WTC11 (cell line): ENCODE results near the gene CAMK2A. TPM values are rescaled to one million over a fixed set of nuclear protein-coding genes. Genes with fewer than 3 reads are reported as not detected.
"Not testable (repeated sequence)": the region's sequence is repeated elsewhere in the genome, so short reads cannot be mapped to it uniquely, and the experiment has no call there.

Experiments used
- ATAC-seq: fragments of 200-7000 bp; cut with Tn5 transposase; 2 replicates; pipeline ENCODE4 v1.10.0; 2021; ENCODE audit warnings: mild to moderate bottlenecking, moderate library complexity
- CTCF ChIA-PET: fragments of 300-600 bp; sonication (Branson Sonifier 250); formaldehyde crosslinking; loops from one replicate; lab custom pipeline; 2021; ENCODE audit warnings: antibody characterized with exemption; lab: Charles Lee
- POLR2A ChIA-PET: fragments of 350-600 bp; sonication (Branson Sonifier 250); formaldehyde crosslinking; loops from one replicate; lab custom pipeline; 2021; ENCODE audit warnings: antibody characterized with exemption; lab: Charles Lee
- DNase-seq: peaks from one replicate; pipeline ENCODE4 v3.0.0; 2021; ENCODE audit warnings: low spot score
- H3K27ac Mint-ChIP-seq: 2 replicates; pipeline ENCODE4 v1.8.0; 2021; ENCODE audit warnings: mixed read lengths
- H3K27me3 Mint-ChIP-seq: 2 replicates; pipeline ENCODE4 v1.8.0; 2021; ENCODE audit warnings: low read depth, mild to moderate bottlenecking, moderate library complexity, mixed read lengths
- H3K36me3 Mint-ChIP-seq: 2 replicates; pipeline ENCODE4 v1.8.0; 2021; ENCODE audit warnings: mixed read lengths
- H3K4me1 Mint-ChIP-seq: 2 replicates; pipeline ENCODE4 v1.8.0; 2022; ENCODE audit warnings: mixed read lengths
- H3K4me3 Mint-ChIP-seq: 2 replicates; pipeline ENCODE4 v1.8.0; 2021; ENCODE audit warnings: mild to moderate bottlenecking, moderate library complexity, mixed read lengths
- H3K9me3 Mint-ChIP-seq: 2 replicates; pipeline ENCODE4 v1.8.0; 2021; ENCODE audit warnings: mixed read lengths
- ARID4B ChIP-seq: sonication (generic); formaldehyde crosslinking; IDR thresholded peaks from 2 replicates; pipeline ENCODE4 v1.8.0; 2023; ENCODE audit warnings: missing genetic modification reagents, mild to moderate bottlenecking, borderline replicate concordance
- ATF1 ChIP-seq: sonication (generic); formaldehyde crosslinking; IDR thresholded peaks from 2 replicates; pipeline ENCODE4 v1.8.1; 2023; ENCODE audit warnings: mild to moderate bottlenecking, moderate library complexity, missing genetic modification reagents
- FOXJ3 ChIP-seq: sonication (generic); formaldehyde crosslinking; IDR thresholded peaks from 2 replicates; pipeline ENCODE4 v1.9.0; 2021; ENCODE audit warnings: missing genetic modification reagents, mild to moderate bottlenecking, borderline replicate concordance
- FOXK1 ChIP-seq: sonication (generic); formaldehyde crosslinking; IDR thresholded peaks from 2 replicates; pipeline ENCODE4 v1.8.0; 2022; ENCODE audit warnings: mild to moderate bottlenecking, moderate library complexity, missing genetic modification reagents
- GABPB1 ChIP-seq: sonication (generic); formaldehyde crosslinking; IDR thresholded peaks from 2 replicates; pipeline ENCODE4 v1.8.1; 2023; ENCODE audit warnings: mild to moderate bottlenecking, missing genetic modification reagents
- MXD4 ChIP-seq: fragments of 250-450 bp; sonication (Bioruptor Pico); IDR thresholded peaks from 2 replicates; pipeline ENCODE4 v1.8.0; 2021; ENCODE audit warnings: mild to moderate bottlenecking, moderate library complexity, borderline replicate concordance
- MYBL2 ChIP-seq: sonication (generic); formaldehyde crosslinking; IDR thresholded peaks from 2 replicates; pipeline ENCODE4 v1.8.1; 2023; ENCODE audit warnings: mild to moderate bottlenecking, moderate library complexity, missing genetic modification reagents
- NFATC4 ChIP-seq: fragments of 250-450 bp; sonication (Bioruptor Pico); IDR thresholded peaks from 2 replicates; pipeline ENCODE4 v1.9.0; 2021; ENCODE audit warnings: mild to moderate bottlenecking
- NFE2L1 ChIP-seq: sonication (generic); formaldehyde crosslinking; IDR thresholded peaks from 2 replicates; pipeline ENCODE4 v1.8.1; 2023; ENCODE audit warnings: missing genetic modification reagents
- ZNF121 ChIP-seq: sonication (generic); formaldehyde crosslinking; IDR thresholded peaks from 2 replicates; pipeline ENCODE4 v1.8.0; 2023; ENCODE audit warnings: missing genetic modification reagents
- ZNF317 ChIP-seq: sonication (generic); formaldehyde crosslinking; IDR thresholded peaks from 2 replicates; pipeline ENCODE4 v1.8.1; 2023; ENCODE audit warnings: low read depth, mild to moderate bottlenecking, moderate library complexity, missing genetic modification reagents, borderline replicate concordance
- total RNA-seq: library from RNA; stranded (reverse); gene quantifications from 3 replicates; pipeline ENCODE4 v1.2.3, GENCODE V29; 2021
- TF ChIP-seq, protein P1 (sequence below): sonication (generic); formaldehyde crosslinking; IDR thresholded peaks from 2 replicates; pipeline ENCODE4 v1.8.1; 2023; ENCODE audit warnings: mild to moderate bottlenecking, missing genetic modification reagents, moderate library complexity
- TF ChIP-seq, protein P2 (sequence below): fragments of 250-450 bp; sonication (Bioruptor Pico); IDR thresholded peaks from 2 replicates; pipeline ENCODE4 v1.8.0; 2021; ENCODE audit warnings: mild to moderate bottlenecking
- TF ChIP-seq, protein P3 (sequence below): sonication (generic); formaldehyde crosslinking; IDR thresholded peaks from 2 replicates; pipeline ENCODE4 v1.8.0; 2023; ENCODE audit warnings: mild to moderate bottlenecking, missing genetic modification reagents
- TF ChIP-seq, protein P4 (sequence below): sonication (generic); formaldehyde crosslinking; IDR thresholded peaks from 2 replicates; pipeline ENCODE4 v1.8.1; 2022; ENCODE audit warnings: low read depth, missing genetic modification reagents, borderline replicate concordance

CAMK2A gene
- total RNA-seq, 1 experiment from 2014 or later, result 0.13 TPM

DNA sequence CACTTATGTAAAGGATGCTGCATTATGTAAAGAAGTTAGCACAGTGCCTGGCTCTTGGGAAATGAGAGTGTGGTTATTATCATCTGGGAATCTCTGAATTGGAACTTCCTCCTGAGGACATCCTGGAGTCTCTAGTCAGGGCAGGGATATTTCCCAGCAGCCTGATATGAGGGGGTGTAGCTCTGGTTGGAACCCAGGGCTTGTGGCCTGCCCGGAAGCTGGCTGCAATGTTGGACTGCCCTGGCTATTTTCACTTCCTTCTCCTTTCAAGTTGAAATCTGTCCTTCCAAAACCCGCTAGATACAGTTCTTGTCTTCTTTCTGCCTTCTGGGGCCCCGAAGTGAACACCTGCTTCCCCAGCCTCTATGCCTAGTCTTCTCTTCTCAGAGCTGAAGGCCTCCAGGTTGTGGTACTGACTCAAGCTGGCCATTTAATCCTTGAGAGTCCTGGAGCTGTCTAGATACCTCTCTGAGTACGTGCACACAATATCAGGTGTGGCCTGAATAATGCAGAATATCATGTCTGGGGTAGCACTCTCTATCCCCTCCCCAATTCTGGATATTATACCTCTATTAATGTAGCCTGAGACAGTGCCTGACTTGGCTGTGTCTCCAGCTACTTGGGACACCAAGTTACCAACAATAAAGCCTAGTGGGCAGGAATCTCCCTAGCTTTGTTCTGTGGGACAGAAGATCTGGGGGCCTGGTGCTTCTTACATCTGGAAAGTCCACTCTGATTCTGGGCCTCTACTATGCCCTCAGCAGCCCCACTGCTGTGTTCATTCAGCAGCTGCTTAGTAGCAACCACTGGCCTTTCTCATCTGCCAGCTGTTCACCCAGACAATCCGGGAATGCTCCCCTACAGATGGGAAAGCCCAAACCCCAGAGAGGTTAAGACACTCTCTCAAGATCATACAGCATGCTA lies 54.7 kb downstream of the CAMK2A start:
- H3K4me3 Mint-ChIP-seq, result no peak overlapping the region

GRCh38 chr5:150233706-150234105 lies 55.9 kb downstream of the CAMK2A start:
- CTCF ChIA-PET, result interaction anchor here (1.6 to 2.7 kb wide), 2 partner anchors 22 to 58 kb away, joined by 7 to 10 read pairs; no protein-coding TSS in a partner anchor
- H3K4me1 Mint-ChIP-seq, H3K27ac Mint-ChIP-seq, ATAC-seq, DNase-seq, H3K9me3 Mint-ChIP-seq, H3K36me3 Mint-ChIP-seq, POLR2A ChIA-PET, H3K27me3 Mint-ChIP-seq, H3K4me3 Mint-ChIP-seq: not testable (repeated sequence)

More for the DNA sequence above, 54.7 kb downstream of the CAMK2A start:
- ATAC-seq (no peak), DNase-seq (no peak)
- Mint-ChIP-seq H3K36me3 (no peaks in the 10 kb centered on the region), H3K27me3 (no peaks in the 10 kb centered on the region), H3K27ac (no peak overlapping the region), H3K4me1 (no peaks in the 10 kb centered on the region), H3K9me3 (no peaks in the 10 kb centered on the region)
- POLR2A ChIA-PET, result interaction anchor here (0.9 kb wide), 1 partner anchor 29 kb away, joined by 3 read pairs; no protein-coding TSS in a partner anchor
- CTCF ChIA-PET, result interaction anchor here (0.8 to 2.7 kb wide), 6 partner anchors 12 to 113 kb away, joined by 3 to 10 read pairs (median 4); no protein-coding TSS in a partner anchor
- TF ChIP-seq, protein P1, sequence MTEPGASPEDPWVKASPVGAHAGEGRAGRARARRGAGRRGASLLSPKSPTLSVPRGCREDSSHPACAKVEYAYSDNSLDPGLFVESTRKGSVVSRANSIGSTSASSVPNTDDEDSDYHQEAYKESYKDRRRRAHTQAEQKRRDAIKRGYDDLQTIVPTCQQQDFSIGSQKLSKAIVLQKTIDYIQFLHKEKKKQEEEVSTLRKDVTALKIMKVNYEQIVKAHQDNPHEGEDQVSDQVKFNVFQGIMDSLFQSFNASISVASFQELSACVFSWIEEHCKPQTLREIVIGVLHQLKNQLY (CRISPR knock-in tag), result no peak
- TF ChIP-seq FOXJ3 (CRISPR knock-in tag) (no peak), MXD4 (CRISPR knock-in tag) (no peak), NFE2L1 (CRISPR knock-in tag) (no peak), ZNF317 (CRISPR knock-in tag) (no peak), GABPB1 (no peak), NFATC4 (no peak), MYBL2 (CRISPR knock-in tag) (no peak), FOXK1 (no peak), ARID4B (CRISPR knock-in tag) (no peak), ZNF121 (CRISPR knock-in tag) (no peak), ATF1 (CRISPR knock-in tag) (no peak)
- TF ChIP-seq, protein P2, sequence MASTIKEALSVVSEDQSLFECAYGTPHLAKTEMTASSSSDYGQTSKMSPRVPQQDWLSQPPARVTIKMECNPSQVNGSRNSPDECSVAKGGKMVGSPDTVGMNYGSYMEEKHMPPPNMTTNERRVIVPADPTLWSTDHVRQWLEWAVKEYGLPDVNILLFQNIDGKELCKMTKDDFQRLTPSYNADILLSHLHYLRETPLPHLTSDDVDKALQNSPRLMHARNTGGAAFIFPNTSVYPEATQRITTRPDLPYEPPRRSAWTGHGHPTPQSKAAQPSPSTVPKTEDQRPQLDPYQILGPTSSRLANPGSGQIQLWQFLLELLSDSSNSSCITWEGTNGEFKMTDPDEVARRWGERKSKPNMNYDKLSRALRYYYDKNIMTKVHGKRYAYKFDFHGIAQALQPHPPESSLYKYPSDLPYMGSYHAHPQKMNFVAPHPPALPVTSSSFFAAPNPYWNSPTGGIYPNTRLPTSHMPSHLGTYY, result no peak
- TF ChIP-seq, protein P3, sequence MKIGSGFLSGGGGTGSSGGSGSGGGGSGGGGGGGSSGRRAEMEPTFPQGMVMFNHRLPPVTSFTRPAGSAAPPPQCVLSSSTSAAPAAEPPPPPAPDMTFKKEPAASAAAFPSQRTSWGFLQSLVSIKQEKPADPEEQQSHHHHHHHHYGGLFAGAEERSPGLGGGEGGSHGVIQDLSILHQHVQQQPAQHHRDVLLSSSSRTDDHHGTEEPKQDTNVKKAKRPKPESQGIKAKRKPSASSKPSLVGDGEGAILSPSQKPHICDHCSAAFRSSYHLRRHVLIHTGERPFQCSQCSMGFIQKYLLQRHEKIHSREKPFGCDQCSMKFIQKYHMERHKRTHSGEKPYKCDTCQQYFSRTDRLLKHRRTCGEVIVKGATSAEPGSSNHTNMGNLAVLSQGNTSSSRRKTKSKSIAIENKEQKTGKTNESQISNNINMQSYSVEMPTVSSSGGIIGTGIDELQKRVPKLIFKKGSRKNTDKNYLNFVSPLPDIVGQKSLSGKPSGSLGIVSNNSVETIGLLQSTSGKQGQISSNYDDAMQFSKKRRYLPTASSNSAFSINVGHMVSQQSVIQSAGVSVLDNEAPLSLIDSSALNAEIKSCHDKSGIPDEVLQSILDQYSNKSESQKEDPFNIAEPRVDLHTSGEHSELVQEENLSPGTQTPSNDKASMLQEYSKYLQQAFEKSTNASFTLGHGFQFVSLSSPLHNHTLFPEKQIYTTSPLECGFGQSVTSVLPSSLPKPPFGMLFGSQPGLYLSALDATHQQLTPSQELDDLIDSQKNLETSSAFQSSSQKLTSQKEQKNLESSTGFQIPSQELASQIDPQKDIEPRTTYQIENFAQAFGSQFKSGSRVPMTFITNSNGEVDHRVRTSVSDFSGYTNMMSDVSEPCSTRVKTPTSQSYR, result no peak
- TF ChIP-seq, protein P4, sequence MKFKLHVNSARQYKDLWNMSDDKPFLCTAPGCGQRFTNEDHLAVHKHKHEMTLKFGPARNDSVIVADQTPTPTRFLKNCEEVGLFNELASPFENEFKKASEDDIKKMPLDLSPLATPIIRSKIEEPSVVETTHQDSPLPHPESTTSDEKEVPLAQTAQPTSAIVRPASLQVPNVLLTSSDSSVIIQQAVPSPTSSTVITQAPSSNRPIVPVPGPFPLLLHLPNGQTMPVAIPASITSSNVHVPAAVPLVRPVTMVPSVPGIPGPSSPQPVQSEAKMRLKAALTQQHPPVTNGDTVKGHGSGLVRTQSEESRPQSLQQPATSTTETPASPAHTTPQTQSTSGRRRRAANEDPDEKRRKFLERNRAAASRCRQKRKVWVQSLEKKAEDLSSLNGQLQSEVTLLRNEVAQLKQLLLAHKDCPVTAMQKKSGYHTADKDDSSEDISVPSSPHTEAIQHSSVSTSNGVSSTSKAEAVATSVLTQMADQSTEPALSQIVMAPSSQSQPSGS (CRISPR knock-in tag), result no peak
